SJCRH30 (cell line): ENCODE results near the gene DYNLT2. TPM values are rescaled to one million over a fixed set of nuclear protein-coding genes. Genes with fewer than 3 reads are reported as not detected.

Source experiments
- DNase-seq, 2 experiments: peaks; one replicate each; pipeline ENCODE4 v3.0.0-alpha.2; 2015 to 2020
- H3K27ac ChIP-seq: fragments of 250-450 bp; sonication (Bioruptor Pico); 2 replicates; pipeline ENCODE4 v1.5.1; 2020; ENCODE audit warnings: mild to moderate bottlenecking, moderate library complexity
- H3K27me3 ChIP-seq: fragments of 250-450 bp; sonication (Bioruptor Pico); 2 replicates; pipeline ENCODE4 v1.5.1; 2020; ENCODE audit warnings: mild to moderate bottlenecking, moderate library complexity
- H3K36me3 ChIP-seq: fragments of 250-450 bp; sonication (Bioruptor Pico); 2 replicates; pipeline ENCODE4 v1.5.1; 2020; ENCODE audit warnings: mild to moderate bottlenecking, moderate library complexity
- H3K4me1 ChIP-seq: fragments of 250-450 bp; sonication (Bioruptor Pico); 2 replicates; pipeline ENCODE4 v1.5.1; 2020; ENCODE audit warnings: mild to moderate bottlenecking, moderate library complexity
- H3K4me3 ChIP-seq: fragments of 250-450 bp; sonication (Bioruptor Pico); 2 replicates; pipeline ENCODE4 v1.5.1; 2020; ENCODE audit warnings: mild to moderate bottlenecking, moderate library complexity
- H3K9me3 ChIP-seq: fragments of 250-450 bp; sonication (Bioruptor Pico); replicated peaks from 2 replicates; pipeline ENCODE4 v1.5.1; 2020; ENCODE audit warnings: mild to moderate bottlenecking, moderate library complexity
- total RNA-seq: library from RNA; depleted of rRNA; stranded (reverse); fragments of >200 nt; shearing (Covaris generic); gene quantifications from 2 replicates; pipeline ENCODE4 v1.2.3, GENCODE V29; 2014

The DYNLT2 gene
- total RNA-seq, 1 experiment from 2014 or later: 4.3 TPM

DNA sequence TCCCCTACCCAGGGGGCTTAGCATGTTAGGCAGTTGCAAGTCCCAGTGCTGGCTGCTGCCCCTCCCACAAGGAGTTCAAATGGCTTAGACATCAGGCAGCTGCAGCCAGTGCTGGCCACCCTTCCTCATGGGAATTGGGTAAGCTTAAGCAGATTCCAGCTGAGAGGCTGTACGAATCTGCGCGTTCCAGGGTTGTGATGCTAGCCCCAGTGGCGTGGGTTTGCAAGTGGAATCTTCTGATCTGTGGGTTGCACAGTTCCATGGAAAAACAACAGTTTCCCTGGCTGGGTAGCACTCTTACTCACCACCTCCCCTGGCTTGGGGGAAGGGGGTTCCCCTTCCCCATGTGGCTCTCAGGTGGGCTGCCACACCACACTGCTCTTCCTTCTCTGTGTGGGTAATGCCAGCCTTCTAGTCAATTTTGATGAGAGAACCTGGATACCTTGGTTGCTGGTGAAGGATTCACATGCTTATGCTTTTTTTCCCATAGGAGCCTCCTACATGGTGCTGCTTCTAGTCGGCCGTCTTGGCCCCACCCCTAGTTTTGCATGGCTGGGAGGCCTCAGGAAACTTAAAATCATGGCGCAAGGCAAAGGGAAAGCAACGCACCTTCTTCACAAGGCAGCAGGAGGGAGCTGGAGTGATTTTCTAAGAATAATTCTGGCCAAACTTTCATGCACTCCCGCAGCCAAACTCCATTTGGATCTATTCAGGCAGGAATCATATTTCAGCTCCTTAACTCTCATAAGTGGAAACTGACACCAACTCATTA is 13.0 kb downstream of the DYNLT2 start:
- Histone ChIP-seq H3K27me3 (no peaks in the 10 kb centered on the region; the same call in 1 of the 2 replicates), H3K27ac (no peak overlapping the region), H3K4me3 (peak overlapping the region; percentile 21), H3K9me3 (peaks cover 5% of the 10 kb centered on the region), H3K36me3 (no peaks in the 10 kb centered on the region), H3K4me1 (no peaks in the 10 kb centered on the region; the same call in none of the 2 replicates)
- DNase-seq: peak; percentile 78

DNA sequence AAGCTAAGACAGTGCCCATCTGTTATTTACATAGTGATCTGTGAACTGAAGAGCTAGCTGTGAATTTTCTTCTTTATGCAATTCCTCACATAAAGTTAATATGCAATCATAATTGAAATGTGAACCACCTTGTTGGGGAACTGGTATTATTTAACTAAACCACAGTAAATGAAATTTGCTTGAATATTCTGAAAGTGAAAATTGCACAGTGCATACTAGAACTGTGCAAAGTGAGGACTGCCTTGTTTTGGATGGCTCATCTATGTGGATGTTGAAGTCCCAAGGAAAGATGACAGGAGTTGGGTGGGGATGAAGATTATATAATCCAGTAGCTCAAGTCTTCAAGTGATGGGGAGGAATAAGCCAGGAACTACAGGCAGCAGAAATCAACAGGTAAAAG is 21.4 kb downstream of the DYNLT2 start:
- Histone ChIP-seq H3K9me3 (peaks cover 6% of the 10 kb centered on the region), H3K4me3 (no peak overlapping the region)

DNA sequence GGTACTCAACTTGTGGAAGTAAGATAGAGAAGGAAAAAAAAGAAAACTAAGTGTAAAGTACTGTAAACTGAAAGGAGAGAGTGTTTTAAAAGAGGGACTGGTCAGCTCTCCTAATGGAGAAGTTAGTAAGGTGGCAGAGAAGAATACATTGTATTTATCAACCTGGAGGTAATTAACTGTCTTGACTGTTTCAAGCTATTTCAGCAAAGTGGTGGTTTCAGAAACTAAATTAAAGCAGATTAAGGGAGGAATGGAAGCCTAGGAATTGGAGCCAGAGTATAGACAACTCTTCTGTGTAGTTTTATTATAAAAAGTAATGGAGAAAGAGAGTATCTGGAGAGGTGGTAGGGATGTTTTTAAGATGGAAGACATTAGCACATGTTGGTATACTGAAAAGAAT is 24.4 kb downstream of the DYNLT2 start:
- Histone ChIP-seq H3K36me3 (no peaks in the 10 kb centered on the region), H3K27me3 (no peaks in the 10 kb centered on the region), H3K4me1 (peaks cover 4% of the 10 kb centered on the region; the same call in 1 of the 2 replicates), H3K4me3 (no peak overlapping the region), H3K27ac (no peak overlapping the region), H3K9me3 (no peaks in the 10 kb centered on the region)
- no peak for DNase-seq

More for the DNA sequence above, 21.4 kb downstream of the DYNLT2 start:
- no peaks in the 10 kb centered on the region; the same call in 1 of the 2 replicates for H3K27me3 ChIP-seq
- DNase-seq: no peak
- H3K36me3 ChIP-seq: no peaks in the 10 kb centered on the region
- no peak overlapping the region for H3K27ac ChIP-seq
- no peaks in the 10 kb centered on the region for H3K4me1 ChIP-seq

GRCh38 chr6:169726049-169726400 is 25.3 kb downstream of the DYNLT2 start:
- Histone ChIP-seq H3K36me3 (peaks cover 3% of the 10 kb centered on the region; the same call in 1 of the 2 replicates), H3K27ac (no peak overlapping the region), H3K9me3 (no peaks in the 10 kb centered on the region), H3K27me3 (no peaks in the 10 kb centered on the region), H3K4me3 (no peak overlapping the region), H3K4me1 (peaks cover 7% of the 10 kb centered on the region; the same call in 1 of the 2 replicates)
- no peak for DNase-seq

GRCh38 chr6:169725125-169726048 is 26.0 kb downstream of the DYNLT2 start:
- Histone ChIP-seq H3K9me3 (no peaks in the 10 kb centered on the region), H3K36me3 (peaks cover 10% of the 10 kb centered on the region), H3K4me1 (peaks cover 7% of the 10 kb centered on the region; the same call in 1 of the 2 replicates), H3K27me3 (no peaks in the 10 kb centered on the region), H3K4me3 (peak overlapping the region; percentile 93), H3K27ac (peak overlapping the region; percentile 86)
- DNase-seq: peak in 1 of 2 experiments; percentile 54

GRCh38 chr6:169724494-169725124 is 26.8 kb downstream of the DYNLT2 start, which contains the start of gene PHF10:
TSS of gene PHF10 (minus strand) at chr6:169724500. CDS start at chr6:169723931, 569 bp downstream.
- Histone ChIP-seq H3K27me3 (no peaks in the 10 kb centered on the region), H3K27ac (peak within 1 kb of the TSS; percentile 86), H3K4me3 (peak within 1 kb of the TSS; percentile 93), H3K36me3 (peaks cover 11% of the 10 kb centered on the region), H3K4me1 (peaks cover 7% of the 10 kb centered on the region), H3K9me3 (no peaks in the 10 kb centered on the region)
- peak; percentile 71 for DNase-seq

GRCh38 chr6:169723991-169724493 is 27.3 kb downstream of the DYNLT2 start:
- Histone ChIP-seq H3K27ac (no peak overlapping the region), H3K4me3 (peak overlapping the region; percentile 63), H3K9me3 (no peaks in the 10 kb centered on the region), H3K4me1 (peaks cover 10% of the 10 kb centered on the region), H3K36me3 (peaks cover 16% of the 10 kb centered on the region), H3K27me3 (no peaks in the 10 kb centered on the region)
- DNase-seq: peak in 1 of 2 experiments; percentile 27

DNA sequence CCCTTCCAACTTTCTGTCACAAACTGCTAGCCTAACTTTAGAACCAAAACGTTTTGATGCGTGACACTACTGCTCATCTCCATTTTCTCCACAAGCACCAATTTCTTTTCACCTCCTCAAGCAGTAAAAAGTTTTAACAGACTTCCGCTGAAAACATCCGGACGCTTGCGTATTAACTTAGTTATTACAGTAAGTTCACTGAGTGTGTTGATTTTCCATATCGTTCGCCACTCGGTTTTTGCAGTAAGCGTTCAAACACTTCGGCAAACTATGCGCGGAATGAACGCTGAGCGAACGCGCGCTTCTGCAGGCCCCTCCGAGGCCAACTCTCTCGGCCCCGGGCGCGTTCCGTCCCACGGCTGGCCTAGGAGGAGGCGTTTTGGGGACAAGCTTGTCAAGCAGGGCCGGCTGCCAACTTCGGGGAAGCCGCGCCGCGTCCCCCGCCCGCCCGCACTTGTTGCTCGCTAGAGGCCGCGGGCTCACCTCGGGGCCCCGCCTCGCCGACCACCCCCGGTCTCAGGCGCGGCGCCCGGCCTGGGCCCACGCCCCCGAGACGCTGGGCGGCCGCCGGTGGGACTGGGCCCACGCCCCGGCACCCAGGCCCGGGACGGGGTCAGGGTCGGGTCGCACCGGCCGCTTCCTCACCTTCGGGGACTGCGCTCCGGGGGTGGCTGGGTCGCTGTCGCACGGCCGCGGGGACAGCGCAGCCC is 28.0 kb downstream of the DYNLT2 start:
- DNase-seq: peak; percentile 60 to 65
- Histone ChIP-seq H3K9me3 (no peaks in the 10 kb centered on the region), H3K4me3 (peak overlapping the region; percentile 63), H3K36me3 (peaks cover 21% of the 10 kb centered on the region), H3K4me1 (peaks cover 10% of the 10 kb centered on the region), H3K27ac (peak overlapping the region; percentile 29), H3K27me3 (no peaks in the 10 kb centered on the region)

- H3K27ac ChIP-seq: peak overlapping the region; percentile 29
- H3K36me3 ChIP-seq: peaks cover 26% of the 10 kb centered on the region
- H3K4me3 ChIP-seq: peak overlapping the region; percentile 63
- H3K9me3 ChIP-seq: no peaks in the 10 kb centered on the region
- peaks cover 10% of the 10 kb centered on the region for H3K4me1 ChIP-seq
- peak; percentile 38 to 72 for DNase-seq
- H3K27me3 ChIP-seq: no peaks in the 10 kb centered on the region
Measured at GRCh38 chr6:169722362-169723199, 28.8 kb downstream of the DYNLT2 start.

DNA sequence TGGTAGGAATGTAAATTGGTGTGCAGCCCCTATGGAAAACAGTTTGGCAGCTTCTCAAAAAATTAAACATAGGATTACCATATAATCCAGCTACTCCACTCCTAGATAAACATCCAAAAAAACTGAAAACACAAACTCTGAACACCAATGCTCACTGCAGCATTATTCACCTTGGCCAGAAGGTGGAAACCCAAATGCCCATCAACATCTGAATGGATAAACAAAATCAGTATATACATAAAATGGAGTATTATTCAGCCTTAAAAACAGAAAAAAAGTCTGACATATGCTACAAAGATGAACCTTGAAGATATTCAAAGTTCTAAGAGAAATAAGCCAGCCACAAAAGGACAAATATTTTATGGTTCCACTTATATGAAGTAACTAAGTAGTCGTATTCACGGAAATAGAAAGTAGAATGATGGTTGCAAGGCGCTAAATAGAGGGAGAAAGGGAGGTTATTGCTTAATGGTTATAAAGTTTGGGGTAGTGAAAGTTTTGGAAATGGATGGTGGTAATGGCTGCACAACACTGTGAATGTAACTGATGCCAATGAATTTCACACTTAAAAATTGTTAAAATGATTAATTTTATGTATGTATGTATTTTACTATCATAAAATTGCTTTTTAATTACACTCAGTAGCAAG is 31.0 kb downstream of the DYNLT2 start:
- H3K27me3 ChIP-seq: no peaks in the 10 kb centered on the region
- H3K36me3 ChIP-seq: peaks cover 47% of the 10 kb centered on the region
- DNase-seq: no peak
- no peak overlapping the region for H3K27ac ChIP-seq
- no peak overlapping the region for H3K4me3 ChIP-seq
- H3K9me3 ChIP-seq: no peaks in the 10 kb centered on the region
- H3K4me1 ChIP-seq: peaks cover 10% of the 10 kb centered on the region

DNA sequence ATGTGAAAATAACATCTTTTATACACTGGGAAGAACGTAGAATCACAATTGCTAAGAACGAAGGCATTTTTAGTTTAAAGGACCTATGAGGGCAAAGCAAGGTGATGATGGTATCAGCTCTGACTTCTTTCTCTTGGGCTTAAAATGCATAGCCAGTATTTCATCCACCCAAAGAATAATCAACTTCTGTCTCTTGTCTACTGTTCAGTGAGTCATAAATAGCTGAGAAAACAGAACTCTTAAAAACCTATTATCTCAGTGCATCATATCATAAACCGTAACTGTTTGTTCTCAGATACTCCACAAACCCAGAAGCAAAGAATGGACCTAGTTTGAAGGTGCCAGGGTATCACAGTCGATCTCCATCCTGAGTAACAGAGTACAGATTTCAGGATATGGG is 32.3 kb downstream of the DYNLT2 start:
- no peaks in the 10 kb centered on the region for H3K9me3 ChIP-seq
- no peaks in the 10 kb centered on the region for H3K27me3 ChIP-seq
- no peak for DNase-seq
- no peak overlapping the region for H3K4me3 ChIP-seq
- H3K4me1 ChIP-seq: peaks cover 10% of the 10 kb centered on the region
- H3K27ac ChIP-seq: no peak overlapping the region
- peaks cover 59% of the 10 kb centered on the region for H3K36me3 ChIP-seq

DNA sequence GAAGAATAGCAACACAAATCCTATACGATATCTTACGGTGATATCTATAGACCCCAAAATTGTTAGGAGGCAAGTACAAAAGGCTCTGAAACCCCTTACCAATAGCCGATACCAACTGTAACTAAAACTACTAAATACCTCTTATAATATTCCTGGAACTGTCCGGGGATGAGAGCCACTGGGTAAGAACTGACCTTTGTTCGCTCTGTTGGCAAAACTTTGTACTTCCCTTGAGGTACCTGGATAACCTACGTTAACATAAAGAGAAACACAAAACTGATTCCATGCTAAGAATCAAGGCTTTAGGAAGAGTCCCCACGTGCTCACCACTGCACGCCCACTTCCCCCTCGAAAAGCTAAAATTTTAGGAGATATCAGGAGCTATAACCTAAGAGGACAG is 36.8 kb downstream of the DYNLT2 start:
- H3K27ac ChIP-seq: no peak overlapping the region
- no peak overlapping the region for H3K4me3 ChIP-seq
- peaks cover 84% of the 10 kb centered on the region for H3K36me3 ChIP-seq
- H3K9me3 ChIP-seq: no peaks in the 10 kb centered on the region
- no peak for DNase-seq
- no peaks in the 10 kb centered on the region for H3K27me3 ChIP-seq
- H3K4me1 ChIP-seq: peaks cover 2% of the 10 kb centered on the region; the same call in 1 of the 2 replicates

DNA sequence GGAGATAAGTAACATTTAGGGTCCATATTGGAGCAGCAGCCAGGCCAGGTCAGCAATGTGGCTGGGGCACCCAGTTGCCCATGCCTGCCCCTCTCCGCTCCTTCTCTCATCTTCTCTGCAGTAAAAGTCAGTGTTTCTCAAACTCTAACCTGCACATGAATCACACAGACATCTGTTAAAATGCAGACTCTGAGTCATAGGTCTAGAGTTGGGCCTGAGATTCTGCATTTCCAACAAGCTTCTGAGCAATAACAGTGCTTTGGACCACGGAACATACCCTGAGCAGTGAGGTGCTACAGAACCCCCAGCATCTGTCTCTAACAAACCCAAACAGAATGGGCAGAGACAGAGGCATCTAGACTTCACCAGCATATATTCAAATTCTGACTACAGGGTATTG is 37.2 kb downstream of the DYNLT2 start:
- no peaks in the 10 kb centered on the region for H3K9me3 ChIP-seq
- H3K27me3 ChIP-seq: no peaks in the 10 kb centered on the region
- H3K4me1 ChIP-seq: no peaks in the 10 kb centered on the region
- no peak overlapping the region for H3K27ac ChIP-seq
- H3K4me3 ChIP-seq: no peak overlapping the region
- DNase-seq: no peak
- peaks cover 84% of the 10 kb centered on the region for H3K36me3 ChIP-seq
